Fibroblast of lung (primary cell): ENCODE data around the gene ZNF653. TPM values are rescaled to one million over a fixed set of nuclear protein-coding genes. Genes with fewer than 3 reads are reported as not detected.
"Not testable (repeated sequence)": the region's sequence is repeated elsewhere in the genome, so short reads cannot be mapped to it uniquely, and the experiment has no call there.

Experiments used
- DNase-seq, 2 donors: peaks; one replicate each; pipeline versions ENCODE4 v3.0.0 to v3.0.0-alpha.2; 2010; ENCODE audit warnings: low read depth in 2 of 2
- H2AFZ ChIP-seq: 2 replicates; pipeline ENCODE4 v1.5.1; 2012; ENCODE audit warnings: low read length, control low read depth, inconsistent platforms
- H3K27ac ChIP-seq: 2 replicates; pipeline ENCODE4 v1.5.1; 2011; ENCODE audit warnings: low read length, control low read depth; ENCODE audit not compliant: insufficient read depth
- H3K27me3 ChIP-seq: 2 replicates; pipeline ENCODE4 v1.5.1; 2011; ENCODE audit warnings: mild to moderate bottlenecking, low read length; ENCODE audit not compliant: control insufficient read depth, insufficient read depth
- H3K36me3 ChIP-seq: 2 replicates; pipeline ENCODE4 v1.5.1; 2011; ENCODE audit warnings: low read length; ENCODE audit not compliant: control insufficient read depth, insufficient read depth
- H3K4me1 ChIP-seq: 2 replicates; pipeline ENCODE4 v1.5.1; 2011; ENCODE audit warnings: low read length; ENCODE audit not compliant: control insufficient read depth, insufficient read depth; ENCODE audit errors: extremely low read depth
- H3K4me2 ChIP-seq: 2 replicates; pipeline ENCODE4 v1.5.1; 2011; ENCODE audit warnings: low read length, control low read depth; ENCODE audit not compliant: insufficient read depth; ENCODE audit errors: extremely low read depth
- H3K4me3 ChIP-seq, 4 experiments: fragments of 200-600 bp in 1 of 4; sonication (generic) in 1 of 4; replicated peaks in 1 of 4; 2 replicates each; pipeline ENCODE4 v1.5.1; 2011 to 2016; ENCODE audit warnings: low read length in 4 of 4, low read depth in 3 of 4, mild to moderate bottlenecking in 3 of 4, control low read depth in 2 of 4, inconsistent platforms in 1 of 4, mixed read lengths in 1 of 4; ENCODE audit not compliant: insufficient read depth in 1 of 4; ENCODE audit errors: control extremely low read depth in 1 of 4
- H3K79me2 ChIP-seq: 2 replicates; pipeline ENCODE4 v1.5.1; 2012; ENCODE audit warnings: mild to moderate bottlenecking, low read length, inconsistent platforms; ENCODE audit not compliant: control insufficient read depth, insufficient read depth
- H3K9ac ChIP-seq: 2 replicates; pipeline ENCODE4 v1.5.1; 2011; ENCODE audit warnings: mild to moderate bottlenecking, low read length, control low read depth; ENCODE audit not compliant: insufficient read depth
- H3K9me3 ChIP-seq: 2 replicates; pipeline ENCODE4 v1.5.1; 2012; ENCODE audit warnings: low read depth, low read length; ENCODE audit not compliant: control insufficient read depth, insufficient read depth
- H4K20me1 ChIP-seq: 2 replicates; pipeline ENCODE4 v1.5.1; 2011; ENCODE audit warnings: low read length; ENCODE audit not compliant: control insufficient read depth, insufficient read depth; ENCODE audit errors: extremely low read depth
- EZH2 ChIP-seq: IDR thresholded peaks from 2 replicates; pipeline ENCODE4 v1.5.1; 2012; ENCODE audit warnings: low read length, control low read depth, mild to moderate bottlenecking; ENCODE audit errors: missing control alignments
- polyA plus RNA-seq, 2 donors: library from polyadenylated mRNA; depleted of rRNA in 1 of 2; stranded (reverse) in 1 of 2; unstranded in 1 of 2; fragments of >200 nt; gene quantifications; 2 replicates each; pipeline ENCODE4 v1.2.1, GENCODE V29; 2011 to 2012; ENCODE audit warnings: missing spikeins in 1 of 2
- total RNA-seq: library from RNA; depleted of rRNA; stranded (reverse); fragments of >200 nt; gene quantifications from 2 replicates; pipeline ENCODE4 v1.2.1, GENCODE V29; 2014
- TF ChIP-seq, protein P1 (sequence below), 2 donors: IDR thresholded peaks in 1 of 2; conservative IDR thresholded peaks in 1 of 2; 1 replicate in 1 of 2; 2 replicates in 1 of 2; pipeline ENCODE4 v1.5.1; 2011 to 2012; ENCODE audit warnings: low read length in 2 of 2, control low read depth in 1 of 2, inconsistent platforms in 1 of 2, low read depth in 1 of 2, mild to moderate bottlenecking in 1 of 2

Gene ZNF653
- total and polyA plus RNA-seq, 2 donors (not counting 1 experiment from before 2014, with no cell fraction given), result 3.1 to 3.5 TPM

DNA sequence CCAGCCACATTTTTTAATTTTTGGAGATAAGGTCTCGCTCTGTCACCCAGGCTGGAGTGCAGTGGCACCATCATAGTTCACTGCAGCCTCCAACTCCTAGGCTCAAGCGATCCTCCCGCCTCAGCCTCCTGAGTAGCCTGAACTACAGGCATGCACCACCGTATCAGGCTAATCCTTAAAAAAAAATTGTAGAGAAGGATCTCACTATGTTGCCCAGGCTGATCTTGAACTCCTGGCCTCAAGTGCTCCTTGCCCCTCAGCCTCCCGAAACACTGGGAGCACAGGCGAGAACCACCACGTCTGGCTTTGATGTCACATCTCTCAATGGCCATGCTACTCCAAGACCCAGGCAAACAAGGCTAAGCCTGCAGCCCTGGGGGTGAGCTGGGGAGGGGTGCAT is 49.0 kb downstream of the ZNF653 start:
- DNase-seq, result no peak
- Histone ChIP-seq H4K20me1 (no peaks in the 10 kb centered on the region), H3K4me1 (no peaks in the 10 kb centered on the region), H3K36me3 (no peaks in the 10 kb centered on the region), H3K4me3 (no peak overlapping the region), H3K79me2 (no peaks in the 10 kb centered on the region), H3K27ac (no peak overlapping the region), H3K4me2 (no peak overlapping the region), H2AFZ (no peak overlapping the region), H3K27me3 (no peaks in the 10 kb centered on the region), H3K9ac (no peak overlapping the region), H3K9me3 (no peaks in the 10 kb centered on the region)
- TF ChIP-seq, protein P1, sequence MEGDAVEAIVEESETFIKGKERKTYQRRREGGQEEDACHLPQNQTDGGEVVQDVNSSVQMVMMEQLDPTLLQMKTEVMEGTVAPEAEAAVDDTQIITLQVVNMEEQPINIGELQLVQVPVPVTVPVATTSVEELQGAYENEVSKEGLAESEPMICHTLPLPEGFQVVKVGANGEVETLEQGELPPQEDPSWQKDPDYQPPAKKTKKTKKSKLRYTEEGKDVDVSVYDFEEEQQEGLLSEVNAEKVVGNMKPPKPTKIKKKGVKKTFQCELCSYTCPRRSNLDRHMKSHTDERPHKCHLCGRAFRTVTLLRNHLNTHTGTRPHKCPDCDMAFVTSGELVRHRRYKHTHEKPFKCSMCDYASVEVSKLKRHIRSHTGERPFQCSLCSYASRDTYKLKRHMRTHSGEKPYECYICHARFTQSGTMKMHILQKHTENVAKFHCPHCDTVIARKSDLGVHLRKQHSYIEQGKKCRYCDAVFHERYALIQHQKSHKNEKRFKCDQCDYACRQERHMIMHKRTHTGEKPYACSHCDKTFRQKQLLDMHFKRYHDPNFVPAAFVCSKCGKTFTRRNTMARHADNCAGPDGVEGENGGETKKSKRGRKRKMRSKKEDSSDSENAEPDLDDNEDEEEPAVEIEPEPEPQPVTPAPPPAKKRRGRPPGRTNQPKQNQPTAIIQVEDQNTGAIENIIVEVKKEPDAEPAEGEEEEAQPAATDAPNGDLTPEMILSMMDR (conservative IDR thresholded peaks at IDR 0.05 in 1 of 2, IDR thresholded peaks at IDR 0.05 in 1 of 2; ENCODE audit: low read depth in 1 of 2, low read length in 2 of 2), result no peak
- no peak for TF ChIP-seq EZH2

DNA sequence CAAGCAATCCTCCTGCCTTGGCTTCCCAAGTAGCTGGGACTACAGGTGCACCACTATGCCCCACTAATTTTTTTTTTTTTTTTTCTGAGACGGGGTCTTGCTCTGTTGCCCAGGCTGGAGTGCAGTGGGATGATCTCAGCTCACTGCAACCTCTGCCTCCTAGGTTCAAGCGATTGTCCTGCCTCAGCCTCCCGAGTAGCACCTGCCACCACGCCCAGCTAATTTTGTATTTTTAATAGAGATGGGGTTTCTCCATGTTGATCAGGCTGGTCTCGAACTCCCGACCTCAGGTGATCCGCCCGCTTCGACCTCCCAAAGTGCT is 50.4 kb downstream of the ZNF653 start:
- H3K9ac ChIP-seq, DNase-seq, H3K4me2 ChIP-seq, H3K27ac ChIP-seq, H3K27me3 ChIP-seq, H3K4me1 ChIP-seq, H3K79me2 ChIP-seq, H3K4me3 ChIP-seq, H3K36me3 ChIP-seq, H3K9me3 ChIP-seq, H2AFZ ChIP-seq, H4K20me1 ChIP-seq: not testable (repeated sequence)

DNA sequence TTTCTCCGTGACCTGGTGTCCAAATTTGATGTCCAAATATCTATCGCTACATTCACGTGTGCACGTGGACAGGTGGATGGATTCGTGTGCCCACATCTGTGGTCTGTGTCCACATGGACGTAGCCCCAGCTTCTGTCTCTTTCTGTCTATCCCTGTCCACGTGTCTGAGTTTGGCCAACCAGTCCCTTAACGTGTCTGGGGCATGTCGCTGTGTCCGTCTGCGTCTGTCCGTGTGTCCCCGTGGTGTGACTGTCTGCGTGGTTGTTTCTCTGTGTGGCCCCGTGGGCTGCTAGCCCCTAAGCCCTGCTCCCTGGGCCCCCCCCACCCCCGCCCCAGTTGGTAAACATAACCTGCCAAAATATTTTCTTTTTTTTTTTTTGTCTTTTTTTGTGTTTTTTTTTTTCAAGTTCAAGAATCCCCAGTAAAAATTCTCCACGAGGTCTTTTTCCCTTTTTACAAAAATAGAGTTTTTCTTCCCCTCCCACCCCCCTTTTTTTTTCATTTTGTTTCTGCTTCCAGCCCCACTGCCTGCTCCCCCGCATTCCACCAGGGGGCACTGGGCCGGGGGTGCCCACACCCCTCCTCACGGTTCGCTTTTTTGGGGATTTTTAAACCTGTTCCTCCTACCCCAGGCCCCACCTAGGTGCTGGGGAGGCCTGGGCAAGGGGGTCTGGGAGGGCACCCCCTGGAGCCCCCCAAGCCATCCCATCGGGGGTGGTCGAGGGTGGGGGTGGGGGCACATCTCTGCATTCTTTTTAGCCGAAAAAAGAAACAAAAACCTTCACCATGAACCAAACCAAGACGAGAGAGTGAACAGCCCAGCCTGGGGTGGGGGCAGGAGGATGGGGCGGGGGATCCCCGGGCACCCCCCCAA is 51.9 kb downstream of the ZNF653 start:
- no peak for TF ChIP-seq EZH2
- TF ChIP-seq, protein P1 (conservative IDR thresholded peaks at IDR 0.05 in 1 of 2, IDR thresholded peaks at IDR 0.05 in 1 of 2; ENCODE audit: low read depth in 1 of 2, low read length in 2 of 2), result peak; percentile 30 to 38
- Histone ChIP-seq H3K4me3 (no peak overlapping the region), H3K36me3 (peaks cover 5% of the 10 kb centered on the region), H3K27ac (no peak overlapping the region), H3K9ac (no peak overlapping the region), H2AFZ (no peak overlapping the region), H3K27me3 (no peaks in the 10 kb centered on the region), H3K4me1 (no peaks in the 10 kb centered on the region), H4K20me1 (no peaks in the 10 kb centered on the region), H3K4me2 (no peak overlapping the region), H3K79me2 (no peaks in the 10 kb centered on the region), H3K9me3 (no peaks in the 10 kb centered on the region)
- no peak for DNase-seq
